GM18502 (cell line): ENCODE data around the gene TMEM54.

Experiments used
- ATAC-seq: cut with Tn5 transposase; IDR thresholded peaks from one replicate; pipeline ENCODE4 v1.9.1; 2021; ENCODE audit warnings: mild to moderate bottlenecking; ENCODE audit not compliant: unreplicated experiment, poor library complexity

The TMEM54 gene

DNA sequence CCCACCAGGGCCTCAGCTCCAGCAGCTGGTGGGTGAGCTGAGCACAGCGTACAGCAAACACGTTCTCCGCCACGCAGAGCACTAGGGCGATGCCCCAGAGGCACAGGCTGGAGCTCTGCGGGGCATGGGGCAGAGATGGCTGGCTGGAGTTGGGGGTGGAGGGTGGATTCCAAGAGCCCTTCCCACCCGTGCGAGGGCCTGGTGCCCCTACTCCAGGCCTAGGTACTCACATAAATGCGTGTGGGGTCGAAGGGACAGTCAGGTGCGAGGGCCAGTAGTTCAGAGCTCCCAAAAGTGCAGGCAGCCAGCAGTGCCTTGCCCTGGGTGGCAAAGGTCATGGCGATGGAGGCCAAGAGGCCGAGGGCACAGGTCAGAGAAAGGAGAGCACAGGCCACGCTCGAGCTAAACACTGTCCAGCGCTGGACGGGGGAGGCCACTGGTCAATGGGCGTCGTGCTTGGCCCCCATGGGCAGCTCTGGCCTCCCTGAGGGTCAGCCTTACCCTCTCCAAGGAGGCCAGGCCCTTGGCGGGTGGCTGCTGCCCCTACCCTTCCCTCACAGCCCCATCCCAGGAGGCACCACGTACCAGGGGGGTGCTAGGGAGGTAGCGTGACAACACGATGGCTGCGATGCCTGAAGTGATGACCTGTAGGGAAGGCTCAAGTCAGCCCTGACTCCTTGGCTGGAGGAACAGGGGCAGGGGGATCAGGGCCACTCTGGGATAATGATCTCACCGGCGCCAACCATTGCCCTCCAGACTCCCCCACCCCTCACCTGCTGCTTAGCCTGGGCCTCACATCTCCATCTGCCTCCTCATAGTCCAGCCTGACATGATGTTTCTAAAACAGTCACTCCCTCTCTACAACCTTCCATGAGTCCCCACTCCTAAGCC, 5.6 kb downstream of the TMEM54 start:
- ATAC-seq: no peak

- ATAC-seq: no peak
These were observed 6.5 kb downstream of the TMEM54 start for GRCh38 chr1:32894681-32895080.

GRCh38 chr1:32894019-32894600, 7.1 kb downstream of the TMEM54 start:
- ATAC-seq: no peak

GRCh38 chr1:32893198-32894018, 7.8 kb downstream of the TMEM54 start:
- ATAC-seq: no peak

DNA sequence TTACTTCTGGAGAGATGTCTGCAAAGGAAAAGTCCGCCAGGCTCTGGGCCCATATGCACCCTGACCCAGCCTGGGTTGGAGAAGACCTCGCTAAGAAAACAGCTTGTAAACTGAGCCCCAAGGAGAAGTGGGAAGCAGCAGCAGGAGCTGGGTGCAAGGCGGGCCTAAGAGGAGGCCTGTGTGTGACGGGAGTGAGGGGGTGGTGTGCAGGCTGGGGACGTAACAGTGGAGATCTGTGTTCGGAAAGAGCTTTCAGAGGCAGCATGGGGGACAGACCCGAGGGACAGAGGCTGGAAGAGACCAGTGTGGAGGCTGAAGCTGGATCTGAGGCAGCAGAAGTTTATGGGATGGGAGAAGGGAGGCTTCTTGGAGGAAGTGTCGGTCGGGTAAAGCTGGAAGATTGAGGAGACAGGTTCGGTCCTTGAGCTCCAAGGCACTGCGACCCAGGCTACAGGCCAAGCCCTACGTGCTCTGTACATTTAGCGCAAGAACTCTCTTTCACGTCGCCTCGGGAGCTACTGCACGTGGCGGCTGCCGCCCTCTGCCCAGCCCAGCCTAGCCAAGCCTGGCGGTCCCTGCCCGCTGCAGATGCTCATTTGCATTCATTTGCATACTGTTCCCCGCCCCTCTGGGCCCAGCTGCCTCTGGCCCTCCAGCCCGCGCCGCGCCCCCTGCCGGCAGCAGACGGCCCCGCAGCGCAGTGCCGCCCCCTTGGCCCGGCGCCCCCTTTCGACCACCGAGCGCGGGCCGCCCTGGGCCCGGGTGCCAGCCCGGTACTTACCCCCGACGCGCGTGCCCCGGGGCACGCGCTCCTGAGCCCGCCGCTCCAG, 8.6 kb downstream of the TMEM54 start:
- ATAC-seq: no peak

GRCh38 chr1:32891630-32892029, 9.6 kb downstream of the TMEM54 start:
- no peak for ATAC-seq

DNA sequence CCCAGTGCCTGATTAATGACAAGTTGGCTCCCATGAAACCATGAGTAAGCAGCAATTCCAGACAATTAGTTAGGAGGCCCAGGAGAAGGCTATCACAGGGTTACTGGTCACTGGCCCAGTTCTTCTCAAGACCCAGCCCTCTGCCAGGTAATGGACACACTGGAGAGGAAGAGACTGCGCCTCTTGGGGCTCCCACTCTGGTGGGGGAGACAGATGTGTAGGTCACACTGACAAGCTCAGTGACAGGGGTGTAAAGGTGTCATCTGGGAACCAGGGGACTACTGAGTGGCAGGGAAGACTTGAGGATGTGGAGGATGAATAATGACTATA, 10.0 kb downstream of the TMEM54 start:
- no peak for ATAC-seq

- no peak for ATAC-seq
These were observed 10.5 kb downstream of the TMEM54 start for GRCh38 chr1:32890516-32891240.

DNA sequence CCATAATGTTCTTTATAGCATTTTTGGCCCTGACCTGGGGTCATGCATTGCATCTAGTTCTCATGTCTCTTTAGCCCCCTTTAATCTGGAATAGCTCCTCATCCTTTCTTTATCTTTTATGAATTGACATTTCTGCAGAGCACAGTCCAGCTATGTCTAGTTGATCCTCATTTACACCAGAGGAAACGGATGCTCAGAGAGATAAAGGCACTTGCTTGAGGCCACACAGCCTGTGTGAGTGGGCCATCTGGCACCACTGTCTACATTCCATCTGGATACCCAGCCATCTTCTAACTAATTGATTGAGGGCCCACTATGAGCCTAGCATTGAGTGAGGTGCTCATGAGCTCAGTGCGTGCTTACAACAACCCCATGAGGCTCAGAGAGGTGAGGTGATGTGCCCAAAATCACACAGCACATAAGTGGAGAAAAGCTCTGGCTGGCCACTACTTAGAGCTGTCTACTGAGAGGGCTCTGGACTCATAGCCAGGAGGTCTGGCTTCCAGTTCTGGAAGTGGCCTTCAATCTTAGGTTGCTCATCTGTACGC, 11.4 kb downstream of the TMEM54 start:
- no peak for ATAC-seq

GRCh38 chr1:32888677-32889420, 12.3 kb downstream of the TMEM54 start:
- ATAC-seq: no peak

DNA sequence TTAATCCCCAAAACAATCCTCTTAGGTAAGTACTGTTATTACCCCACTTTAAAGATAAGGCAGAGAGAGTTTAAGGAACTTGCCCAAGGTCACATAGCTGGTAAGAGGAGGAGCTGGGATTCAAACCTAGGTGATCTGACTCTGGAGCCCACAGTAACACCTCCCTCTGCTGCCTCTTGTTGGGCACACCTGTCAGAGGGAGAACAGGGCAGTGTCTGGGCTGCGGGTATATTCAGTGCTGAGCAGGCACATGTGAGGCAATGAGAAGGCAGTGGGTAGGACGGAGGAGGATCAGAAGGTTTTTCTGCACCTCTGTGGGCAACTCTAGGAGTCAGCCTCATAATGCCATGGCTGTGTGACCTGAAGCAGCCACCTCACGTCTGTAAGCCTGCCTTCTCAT, 13.1 kb downstream of the TMEM54 start:
- ATAC-seq: no peak

DNA sequence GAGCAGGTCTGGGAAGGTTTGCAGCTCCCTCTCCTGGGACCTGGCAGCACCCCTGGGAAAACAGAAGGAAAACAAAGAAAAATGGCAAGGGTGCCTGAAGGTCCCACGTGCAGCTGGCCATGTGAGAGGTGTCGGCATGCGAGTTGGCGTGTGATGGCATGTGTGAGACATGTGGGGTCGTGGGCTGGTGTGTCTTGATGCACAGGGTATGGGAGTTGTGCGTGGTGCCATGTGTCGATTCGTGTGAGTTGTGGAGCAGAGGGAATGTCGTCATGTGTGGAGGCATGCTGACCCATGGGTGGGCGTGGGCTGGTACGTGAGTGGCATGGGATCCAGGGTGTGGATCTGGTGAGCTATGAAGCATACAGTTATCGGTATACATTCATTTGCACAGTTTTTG, 13.6 kb downstream of the TMEM54 start:
- no peak for ATAC-seq

- ATAC-seq: no peak
These were observed 14.3 kb downstream of the TMEM54 start for GRCh38 chr1:32886828-32887414.

DNA sequence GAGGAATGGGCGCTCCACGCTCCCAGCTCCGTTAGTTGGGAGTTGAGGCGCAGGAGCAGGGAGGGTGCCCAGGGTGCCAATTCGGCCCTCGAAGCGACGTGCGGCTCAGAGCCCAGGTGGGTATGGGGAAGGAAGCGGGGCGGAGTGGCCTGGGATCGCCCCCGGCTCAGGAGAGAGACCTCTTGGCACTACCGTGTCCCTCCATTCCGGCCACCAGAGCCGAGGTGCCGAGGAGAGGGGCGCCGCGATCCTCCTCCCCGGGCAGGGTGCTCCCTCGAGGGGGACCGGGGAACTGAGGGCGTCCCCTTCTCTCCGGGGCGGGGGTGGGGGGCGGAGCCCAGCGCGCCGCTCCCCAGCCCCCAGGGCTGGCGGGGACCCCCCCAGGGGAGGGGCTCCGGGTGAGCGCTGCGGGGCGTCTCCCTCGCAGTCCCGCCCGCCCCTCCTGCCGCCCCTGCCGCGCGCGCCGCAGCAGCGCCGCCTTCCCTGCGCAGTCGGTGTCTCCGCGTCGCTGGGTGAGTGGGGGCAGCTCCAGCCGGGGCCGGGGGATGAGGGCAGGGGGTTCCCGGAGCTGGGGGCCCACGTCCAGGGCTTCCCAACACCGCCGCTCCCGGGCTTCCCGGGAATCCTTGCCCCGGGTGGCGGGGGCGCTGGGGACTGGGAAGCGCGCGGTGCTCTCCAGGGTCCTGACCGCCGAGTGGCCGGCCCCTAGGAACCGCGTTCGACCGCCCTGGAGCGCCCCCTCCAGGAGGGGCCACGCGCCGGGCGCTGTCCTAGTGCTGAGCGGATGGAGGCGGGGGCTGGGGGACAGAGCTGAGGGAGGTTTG, 15.0 kb downstream of the TMEM54 start, which contains the start of gene HPCA:
Gene HPCA (plus strand): TSS at position 488 of the 824 bp plus-strand sequence. CDS start 2,408 bp downstream, outside the sequence.
- ATAC-seq: no peak

- ATAC-seq: no peak
These were observed 15.5 kb downstream of the TMEM54 start for GRCh38 chr1:32885676-32886003.

- no peak for ATAC-seq
These were observed 16.5 kb downstream of the TMEM54 start for GRCh38 chr1:32884726-32885125.

DNA sequence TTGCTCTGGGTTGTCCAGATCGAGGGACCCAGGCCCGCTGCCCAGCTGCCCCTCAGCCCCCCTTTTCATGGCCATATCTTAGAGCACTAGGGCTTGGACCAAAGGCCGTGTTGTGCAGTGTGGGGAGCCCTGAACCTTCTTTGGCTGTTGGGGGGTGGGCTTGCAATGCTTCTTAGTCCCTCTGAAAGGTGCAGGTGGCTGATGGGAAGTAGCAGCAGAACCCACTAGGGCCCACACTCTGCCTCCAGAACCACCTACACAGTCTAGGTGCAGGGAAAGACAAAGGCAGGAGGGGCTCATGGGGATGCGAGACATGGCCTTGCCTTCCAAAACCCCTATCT, 17.2 kb downstream of the TMEM54 start:
- no peak for ATAC-seq
